ENCODE results near the gene PRKAR2B. TPM values are rescaled to one million over a fixed set of nuclear protein-coding genes. Genes with fewer than 3 reads are reported as not detected.

Gene PRKAR2B
- total RNA-seq, 1 donor from 2014 or later = 21.8 TPM

GRCh38 chr7:107002126-107002525 is 42.4 kb upstream of the PRKAR2B start:
- H3K4me3 ChIP-seq = no peak overlapping the region
- H3K9me3 ChIP-seq (replicated peaks) = no peaks in the 10 kb centered on the region
- no peak overlapping the region for H3K27ac ChIP-seq (replicated peaks)
- no peaks in the 10 kb centered on the region for H3K27me3 ChIP-seq (ENCODE audit: low read depth)
- H3K4me1 ChIP-seq = peaks cover 2% of the 10 kb centered on the region
- no peak for DNase-seq
- no peaks in the 10 kb centered on the region for H3K36me3 ChIP-seq
- intact Hi-C loops (cut with micrococcal nuclease) = no loop called here
- no peak for TF ChIP-seq CTCF (IDR thresholded peaks at IDR 0.05; ENCODE audit: borderline replicate concordance)

DNA sequence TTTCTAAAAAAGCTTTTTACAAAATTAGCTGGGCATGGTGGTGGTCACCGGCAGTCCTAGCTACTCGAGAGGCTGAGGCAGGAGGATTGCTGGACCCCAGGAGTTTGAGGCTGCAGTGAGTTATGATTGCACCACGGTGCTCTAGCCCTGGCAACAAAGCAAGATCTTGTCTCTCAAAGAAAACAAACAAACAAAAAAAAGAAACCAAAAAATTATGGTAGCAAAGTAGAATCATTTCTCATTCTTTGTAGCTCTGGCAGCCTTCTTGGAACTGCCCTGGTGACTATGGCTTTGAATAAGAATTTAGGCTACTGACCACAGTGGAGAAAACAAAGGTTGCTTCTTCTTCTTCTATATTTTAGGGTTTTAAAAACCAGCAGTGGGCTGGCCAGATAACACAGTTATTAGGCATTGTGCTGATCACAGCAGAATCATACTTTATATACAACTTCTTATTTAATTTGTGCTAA is 41.9 kb upstream of the PRKAR2B start:
- intact Hi-C loops (cut with micrococcal nuclease) = no loop called here
- H3K27me3 ChIP-seq (ENCODE audit: low read depth) = no peaks in the 10 kb centered on the region
- H3K27ac ChIP-seq (replicated peaks) = no peak overlapping the region
- no peak overlapping the region for H3K4me3 ChIP-seq
- H3K9me3 ChIP-seq (replicated peaks) = no peaks in the 10 kb centered on the region
- TF ChIP-seq CTCF (IDR thresholded peaks at IDR 0.05; ENCODE audit: borderline replicate concordance) = no peak
- peaks cover 4% of the 10 kb centered on the region for H3K4me1 ChIP-seq
- no peak for DNase-seq
- no peaks in the 10 kb centered on the region for H3K36me3 ChIP-seq

DNA sequence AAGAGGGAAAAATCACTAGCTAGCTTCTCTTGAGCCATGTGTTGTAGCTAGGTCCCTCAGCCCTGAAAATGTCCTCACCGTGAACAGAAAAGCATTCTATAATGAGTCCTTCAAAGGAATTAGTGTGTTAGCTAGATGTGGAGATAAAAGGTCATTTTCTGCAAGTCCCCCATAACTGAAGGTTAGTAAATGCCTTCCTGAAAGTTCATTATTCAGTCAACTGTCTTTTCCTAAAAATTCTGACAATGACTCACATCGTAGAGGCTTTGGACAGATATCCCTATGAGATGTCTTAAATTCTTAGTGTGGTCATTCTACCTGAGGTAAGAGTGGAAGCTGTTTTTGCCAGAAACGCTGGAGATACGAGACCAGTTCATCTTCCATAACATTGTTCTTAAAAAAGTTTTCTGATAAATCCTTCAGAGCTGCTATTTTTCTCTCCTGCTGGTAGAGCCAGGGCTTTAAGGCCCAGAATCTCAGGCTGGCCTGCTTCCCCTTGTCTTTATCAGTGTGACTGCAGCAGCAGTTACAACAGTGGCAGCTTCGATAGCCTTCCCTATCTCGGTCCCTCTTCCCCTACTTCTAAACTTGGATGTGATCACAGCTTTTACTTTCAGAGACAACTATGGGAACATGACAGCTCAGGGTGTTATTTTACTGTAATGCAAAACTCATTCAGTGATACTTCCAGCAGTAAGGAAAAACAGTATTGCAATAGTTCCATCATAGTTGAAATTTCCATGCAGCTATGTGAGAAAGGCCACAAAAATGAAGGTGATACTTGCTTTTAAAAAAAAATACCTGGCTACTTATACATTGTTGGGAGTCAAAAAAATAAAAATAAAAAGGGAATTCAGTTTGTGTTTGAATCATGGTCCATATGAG is 37.3 kb upstream of the PRKAR2B start:
- Histone ChIP-seq H3K4me1 (peaks cover 24% of the 10 kb centered on the region), H3K9me3 (replicated peaks) (no peaks in the 10 kb centered on the region), H3K27ac (replicated peaks) (peak overlapping the region; percentile 78), H3K4me3 (no peak overlapping the region), H3K36me3 (no peaks in the 10 kb centered on the region), H3K27me3 (ENCODE audit: low read depth) (no peaks in the 10 kb centered on the region)
- peak; percentile 42 for DNase-seq
- intact Hi-C loops (cut with micrococcal nuclease) = no loop called here
- no peak for TF ChIP-seq CTCF (IDR thresholded peaks at IDR 0.05; ENCODE audit: borderline replicate concordance)

DNA sequence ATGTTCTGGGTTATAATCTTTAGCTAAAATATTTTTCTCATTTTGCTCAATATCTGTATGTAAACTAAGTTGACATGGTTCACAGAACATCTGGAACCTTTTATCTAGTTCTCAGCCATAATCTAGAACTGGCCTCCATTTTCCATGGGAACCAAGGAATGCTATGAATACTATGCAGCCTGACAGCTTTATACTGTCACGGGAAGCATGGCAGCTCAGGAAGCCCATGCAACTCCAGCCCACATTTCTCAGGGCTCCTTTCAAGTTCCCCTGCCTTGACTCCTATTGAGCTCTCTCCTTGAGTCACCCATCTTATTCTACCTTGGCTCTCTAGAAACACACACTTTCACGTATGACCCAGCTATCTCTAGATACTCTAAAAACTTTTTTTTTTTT is 36.6 kb upstream of the PRKAR2B start:
- DNase-seq = no peak
- intact Hi-C loops (cut with micrococcal nuclease) = no loop called here
- H3K4me1 ChIP-seq = peaks cover 24% of the 10 kb centered on the region
- H3K36me3 ChIP-seq = no peaks in the 10 kb centered on the region
- no peaks in the 10 kb centered on the region for H3K9me3 ChIP-seq (replicated peaks)
- peak overlapping the region; percentile 78 for H3K27ac ChIP-seq (replicated peaks)
- no peak for TF ChIP-seq CTCF (IDR thresholded peaks at IDR 0.05; ENCODE audit: borderline replicate concordance)
- H3K4me3 ChIP-seq = no peak overlapping the region
- no peaks in the 10 kb centered on the region for H3K27me3 ChIP-seq (ENCODE audit: low read depth)

DNA sequence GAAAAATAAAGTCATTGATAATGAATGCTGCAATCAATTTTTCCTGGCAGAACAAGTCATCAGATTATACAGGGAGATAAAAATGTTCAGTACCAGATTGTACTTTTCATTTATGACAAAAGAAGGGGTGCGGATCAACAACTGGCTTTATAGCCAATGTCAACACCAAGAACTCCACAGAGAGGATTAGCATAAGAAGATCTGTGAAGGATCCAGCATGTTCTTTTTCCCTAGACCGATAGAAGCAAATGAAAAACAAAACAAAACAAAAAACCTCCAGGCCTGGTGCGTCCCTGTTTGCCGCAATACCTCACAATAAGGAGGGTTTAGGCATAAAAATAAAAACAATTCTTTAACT is 34.7 kb upstream of the PRKAR2B start:
- no peak for DNase-seq
- Histone ChIP-seq H3K9me3 (replicated peaks) (no peaks in the 10 kb centered on the region), H3K27ac (replicated peaks) (peak overlapping the region; percentile 25), H3K4me1 (peaks cover 31% of the 10 kb centered on the region), H3K4me3 (no peak overlapping the region), H3K36me3 (no peaks in the 10 kb centered on the region), H3K27me3 (ENCODE audit: low read depth) (no peaks in the 10 kb centered on the region)
- TF ChIP-seq CTCF (IDR thresholded peaks at IDR 0.05; ENCODE audit: borderline replicate concordance) = no peak
- intact Hi-C loops (cut with micrococcal nuclease) = no loop called here

Data from left ventricle myocardium inferior (tissue), 1 donor.